Coronary artery (tissue), 2 donors: ENCODE measurements around the gene KPNB1.

Experiments used
- DNase-seq: peaks from one replicate; pipeline ENCODE4 v3.0.0-alpha.2; 2017; ENCODE audit warnings: low spot score
- H3K27ac ChIP-seq, 2 donors: fragments of 200-600 bp; sonication (generic); one replicate each; pipeline ENCODE4 v1.5.1; 2016 to 2019
- H3K4me3 ChIP-seq: fragments of 200-600 bp; sonication (generic); 2 replicates; pipeline ENCODE4 v1.5.1; 2016; ENCODE audit warnings: mild to moderate bottlenecking, moderate library complexity
- TF ChIP-seq, protein P1 (sequence below): fragments of 200-600 bp; sonication (generic); IDR thresholded peaks from one replicate; pipeline ENCODE4 v1.5.1; 2019; ENCODE audit warnings: antibody characterized with exemption

Gene KPNB1

DNA sequence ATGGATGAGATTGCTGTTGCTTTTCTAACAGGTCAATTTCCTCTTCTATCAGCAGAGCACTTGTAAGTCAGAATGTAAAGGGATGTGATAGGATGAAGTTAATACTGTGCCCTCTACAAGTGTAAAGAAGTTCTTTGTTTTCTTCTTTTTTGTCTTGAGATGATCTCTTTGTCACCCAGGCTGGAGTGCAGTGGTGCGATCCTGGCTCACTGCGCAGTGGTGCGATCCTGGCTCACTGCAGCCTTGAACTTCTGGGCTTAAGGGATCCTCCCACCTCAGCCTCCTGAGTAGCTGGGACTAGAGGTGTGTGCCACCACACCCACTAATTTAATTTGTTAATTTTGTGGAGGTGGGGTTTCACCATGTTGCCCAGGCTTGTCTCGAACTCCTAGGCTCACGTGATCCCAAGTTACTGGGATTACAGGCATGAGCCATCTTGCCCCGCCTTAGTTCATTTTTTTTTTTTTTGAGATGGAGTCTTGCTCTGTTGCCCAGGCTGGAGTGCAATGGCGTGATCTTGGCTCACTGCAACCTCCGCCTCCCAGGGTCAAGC is 21.6 kb upstream of the KPNB1 start:
- no peak overlapping the region for H3K4me3 ChIP-seq
- TF ChIP-seq, protein P1, sequence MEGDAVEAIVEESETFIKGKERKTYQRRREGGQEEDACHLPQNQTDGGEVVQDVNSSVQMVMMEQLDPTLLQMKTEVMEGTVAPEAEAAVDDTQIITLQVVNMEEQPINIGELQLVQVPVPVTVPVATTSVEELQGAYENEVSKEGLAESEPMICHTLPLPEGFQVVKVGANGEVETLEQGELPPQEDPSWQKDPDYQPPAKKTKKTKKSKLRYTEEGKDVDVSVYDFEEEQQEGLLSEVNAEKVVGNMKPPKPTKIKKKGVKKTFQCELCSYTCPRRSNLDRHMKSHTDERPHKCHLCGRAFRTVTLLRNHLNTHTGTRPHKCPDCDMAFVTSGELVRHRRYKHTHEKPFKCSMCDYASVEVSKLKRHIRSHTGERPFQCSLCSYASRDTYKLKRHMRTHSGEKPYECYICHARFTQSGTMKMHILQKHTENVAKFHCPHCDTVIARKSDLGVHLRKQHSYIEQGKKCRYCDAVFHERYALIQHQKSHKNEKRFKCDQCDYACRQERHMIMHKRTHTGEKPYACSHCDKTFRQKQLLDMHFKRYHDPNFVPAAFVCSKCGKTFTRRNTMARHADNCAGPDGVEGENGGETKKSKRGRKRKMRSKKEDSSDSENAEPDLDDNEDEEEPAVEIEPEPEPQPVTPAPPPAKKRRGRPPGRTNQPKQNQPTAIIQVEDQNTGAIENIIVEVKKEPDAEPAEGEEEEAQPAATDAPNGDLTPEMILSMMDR = no peak
- DNase-seq = no peak
- no peak overlapping the region for H3K27ac ChIP-seq

DNA sequence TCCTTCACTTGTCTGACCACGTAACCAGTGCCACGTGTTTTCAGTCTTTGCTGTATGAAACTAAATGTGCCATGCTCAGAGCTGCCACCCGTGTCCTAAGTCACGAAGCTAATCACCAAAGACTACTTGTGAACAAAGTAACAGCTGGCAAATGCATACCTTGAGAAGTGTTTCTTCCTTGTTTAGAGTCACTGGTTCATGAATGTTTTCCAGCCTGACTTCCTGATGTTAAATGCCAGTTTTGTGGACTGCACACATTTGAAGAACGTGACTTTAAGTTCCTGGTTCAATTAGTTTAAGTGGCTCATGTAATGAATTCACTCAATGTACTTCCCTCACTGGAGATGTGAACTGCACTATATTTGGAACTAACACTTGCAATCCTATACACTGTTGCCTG is 19.9 kb upstream of the KPNB1 start:
- H3K27ac ChIP-seq = no peak overlapping the region
- no peak overlapping the region for H3K4me3 ChIP-seq
- no peak for DNase-seq
- TF ChIP-seq, protein P1 = no peak

DNA sequence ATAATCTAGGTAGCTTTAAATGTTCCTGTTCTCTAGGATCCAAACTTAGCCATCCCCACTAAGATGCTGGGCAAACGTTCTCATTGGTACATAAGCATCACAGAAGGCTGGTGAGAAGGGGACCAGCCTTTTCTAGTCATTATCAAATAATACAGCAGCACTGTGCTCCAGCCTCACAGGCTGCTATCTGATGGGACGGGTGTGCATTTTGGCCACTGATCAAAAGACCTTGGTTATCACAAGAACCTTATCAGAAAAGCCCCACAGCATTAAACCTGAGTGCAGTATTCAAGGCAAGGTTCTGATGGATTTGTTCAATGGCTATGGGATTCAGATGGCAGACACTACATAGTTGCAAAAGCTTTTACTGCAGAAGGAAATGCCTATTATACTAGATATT is 19.1 kb upstream of the KPNB1 start:
- TF ChIP-seq, protein P1 = no peak
- Histone ChIP-seq H3K27ac (no peak overlapping the region), H3K4me3 (no peak overlapping the region)
- no peak for DNase-seq

DNA sequence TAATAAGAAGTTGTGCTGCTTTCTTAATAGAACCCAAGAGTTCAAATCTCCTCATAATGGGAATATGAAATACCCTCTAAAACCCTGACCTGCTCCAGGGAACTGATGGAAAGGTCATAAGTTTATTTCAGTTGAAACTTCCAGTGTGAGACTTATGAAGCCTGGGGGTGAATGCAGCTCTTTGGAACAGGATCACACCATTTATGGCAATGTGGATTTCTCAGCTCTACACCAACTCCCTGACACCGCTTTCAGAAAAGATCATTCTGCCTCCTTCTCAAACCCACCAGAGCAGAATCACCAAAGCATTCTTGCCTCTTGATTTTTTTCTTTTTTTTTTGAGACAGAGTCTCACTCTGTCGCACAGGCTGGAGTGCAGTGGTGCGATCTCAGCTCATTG is 16.7 kb upstream of the KPNB1 start:
- TF ChIP-seq, protein P1 = no peak
- Histone ChIP-seq H3K27ac (no peak overlapping the region), H3K4me3 (no peak overlapping the region)
- no peak for DNase-seq

DNA sequence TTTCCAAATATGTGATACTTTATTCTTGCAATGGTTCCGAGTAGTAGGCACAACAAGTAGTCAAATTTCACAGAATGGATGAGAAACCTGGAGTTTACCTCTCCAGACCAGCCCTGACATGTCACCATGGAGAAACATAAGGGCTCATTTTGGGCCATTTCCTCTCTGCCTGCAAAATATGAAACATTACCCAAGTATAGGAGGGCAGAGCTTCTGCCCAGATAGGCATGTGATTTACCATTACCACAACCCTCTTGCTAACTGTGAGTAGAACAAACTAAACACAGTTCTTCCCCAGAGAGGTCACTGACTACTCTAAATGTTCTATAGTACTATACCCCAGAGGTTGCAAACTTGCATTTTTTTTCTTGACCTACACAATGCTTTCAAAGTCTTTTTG is 15.7 kb upstream of the KPNB1 start:
- Histone ChIP-seq H3K4me3 (no peak overlapping the region), H3K27ac (no peak overlapping the region)
- TF ChIP-seq, protein P1 = no peak
- DNase-seq = no peak

DNA sequence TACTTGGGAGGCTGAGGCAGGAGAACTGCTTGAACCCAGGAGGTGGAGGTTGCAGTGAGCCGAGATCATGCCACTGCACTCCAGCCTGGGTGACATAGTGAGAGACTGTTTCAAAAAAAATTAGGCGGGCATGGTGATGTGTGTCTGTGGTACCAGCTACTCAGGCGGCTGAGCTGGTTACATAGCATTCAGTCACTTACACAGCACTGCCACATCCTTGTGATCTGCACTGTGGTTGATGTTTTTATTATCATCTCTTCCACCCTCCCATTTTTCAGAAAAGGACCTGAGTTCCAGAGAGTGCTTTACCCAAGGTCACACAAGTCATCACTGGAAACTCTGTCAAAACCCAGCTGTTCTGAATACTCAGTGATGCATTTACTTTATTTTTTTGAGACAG is 14.8 kb upstream of the KPNB1 start:
- no peak for DNase-seq
- H3K27ac ChIP-seq = no peak overlapping the region
- H3K4me3 ChIP-seq = no peak overlapping the region
- TF ChIP-seq, protein P1 = no peak

DNA sequence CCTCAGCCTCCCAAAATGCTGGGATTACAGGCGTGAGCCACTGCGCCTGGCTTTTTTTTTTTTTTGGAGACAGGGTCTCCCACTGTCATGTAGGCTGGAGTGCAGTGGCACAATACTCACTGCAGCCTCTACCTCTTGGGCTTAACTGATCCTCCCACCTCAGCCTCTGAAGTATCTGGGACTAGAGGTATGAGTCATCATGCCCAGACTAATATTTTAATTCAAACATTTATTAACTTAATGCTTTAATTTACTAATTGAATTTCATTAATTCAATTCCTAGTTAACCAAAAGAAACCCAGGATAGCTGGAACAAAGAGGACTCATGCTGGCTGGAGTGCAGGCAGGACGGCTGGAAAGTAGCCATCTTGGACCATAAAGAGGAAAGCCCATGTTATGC is 14.0 kb upstream of the KPNB1 start:
- no peak overlapping the region for H3K27ac ChIP-seq
- TF ChIP-seq, protein P1 = no peak
- no peak overlapping the region for H3K4me3 ChIP-seq
- no peak for DNase-seq
